Liver (tissue), 9 donors: ENCODE results near the gene GATA5. TPM values are rescaled to one million over a fixed set of nuclear protein-coding genes. Genes with fewer than 3 reads are reported as not detected.

ENCODE experiments used
- DNase-seq: peaks from one replicate; pipeline ENCODE4 v3.0.0-alpha.2; 2017; ENCODE audit warnings: low spot score
- H3K27ac ChIP-seq, 2 donors: one replicate each; pipeline ENCODE4 v1.7.0; 2013; ENCODE audit warnings: inconsistent platforms in 2 of 2, low read length in 2 of 2, control low read depth in 1 of 2, low read depth in 1 of 2, mild to moderate bottlenecking in 1 of 2
- H3K27me3 ChIP-seq, 4 donors: one replicate each; pipeline versions ENCODE4 v1.6.1 to v1.7.0; 2013; ENCODE audit warnings: low read length in 3 of 4, inconsistent platforms in 1 of 4, mild to moderate bottlenecking in 1 of 4, moderate library complexity in 1 of 4; ENCODE audit not compliant: control insufficient read depth in 4 of 4, insufficient read depth in 4 of 4
- H3K36me3 ChIP-seq, 4 donors: one replicate each; pipeline versions ENCODE4 v1.6.1 to v1.7.0; 2013; ENCODE audit warnings: low read length in 3 of 4, mild to moderate bottlenecking in 3 of 4, low read depth in 1 of 4, moderate library complexity in 1 of 4; ENCODE audit not compliant: control insufficient read depth in 4 of 4, insufficient read depth in 3 of 4
- H3K4me1 ChIP-seq, 4 donors: one replicate each; pipeline versions ENCODE4 v1.6.1 to v1.7.0; 2013; ENCODE audit warnings: low read length in 3 of 4, mild to moderate bottlenecking in 3 of 4, moderate library complexity in 1 of 4; ENCODE audit not compliant: control insufficient read depth in 4 of 4, insufficient read depth in 4 of 4
- H3K4me3 ChIP-seq, 3 donors: one replicate each; pipeline versions ENCODE4 v1.6.1 to v1.7.0; 2013; ENCODE audit warnings: low read length in 3 of 3, control low read depth in 1 of 3, low read depth in 1 of 3, mild to moderate bottlenecking in 1 of 3
- H3K9ac ChIP-seq, 2 donors: one replicate each; pipeline ENCODE4 v1.7.0; 2013; ENCODE audit warnings: low read length in 2 of 2, mild to moderate bottlenecking in 2 of 2, moderate library complexity in 2 of 2, control low read depth in 1 of 2, low read depth in 1 of 2
- H3K9me3 ChIP-seq, 4 donors: one replicate each; pipeline versions ENCODE4 v1.6.1 to v1.7.0; 2013; ENCODE audit warnings: low read length in 3 of 4; ENCODE audit not compliant: control insufficient read depth in 4 of 4
- EGR1 ChIP-seq, 2 donors: IDR thresholded peaks; 2 replicates each; pipeline ENCODE4 v1.6.1; 2016 to 2018; ENCODE audit warnings: antibody characterized with exemption in 2 of 2, low read depth in 2 of 2
- FOXA2 ChIP-seq: IDR thresholded peaks from 2 replicates; pipeline ENCODE4 v1.6.1; 2016; ENCODE audit warnings: antibody characterized with exemption
- GABPA ChIP-seq, 2 donors: IDR thresholded peaks in 1 of 2; conservative IDR thresholded peaks in 1 of 2; 2 replicates each; pipeline ENCODE4 v1.6.1; 2016; ENCODE audit warnings: antibody characterized with exemption in 2 of 2, mild to moderate bottlenecking in 1 of 2, moderate library complexity in 1 of 2
- HNF4G ChIP-seq: IDR thresholded peaks from 2 replicates; pipeline ENCODE4 v1.6.1; 2016; ENCODE audit warnings: antibody characterized with exemption
- JUND ChIP-seq, 2 donors: IDR thresholded peaks; 2 replicates each; pipeline ENCODE4 v1.6.1; 2016; ENCODE audit warnings: antibody characterized with exemption in 2 of 2
- NR2F2 ChIP-seq: IDR thresholded peaks from 2 replicates; pipeline ENCODE4 v1.6.1; 2016; ENCODE audit warnings: antibody characterized with exemption
- RAD21 ChIP-seq, 2 donors: IDR thresholded peaks; 2 replicates each; pipeline ENCODE4 v1.6.1; 2016; ENCODE audit warnings: antibody characterized with exemption in 2 of 2, mild to moderate bottlenecking in 2 of 2
- RXRA ChIP-seq, 2 donors: IDR thresholded peaks; 2 replicates each; pipeline ENCODE4 v1.6.1; 2017 to 2018; ENCODE audit warnings: antibody characterized with exemption in 2 of 2, mild to moderate bottlenecking in 1 of 2
- SP1 ChIP-seq: IDR thresholded peaks from 2 replicates; pipeline ENCODE4 v1.6.1; 2018; ENCODE audit warnings: antibody characterized with exemption, mild to moderate bottlenecking
- TAF1 ChIP-seq: conservative IDR thresholded peaks from 2 replicates; pipeline ENCODE4 v1.6.1; 2016; ENCODE audit warnings: antibody characterized with exemption, mild to moderate bottlenecking
- YY1 ChIP-seq: IDR thresholded peaks from 2 replicates; pipeline ENCODE4 v1.6.1; 2016; ENCODE audit warnings: antibody characterized with exemption, mild to moderate bottlenecking
- WGBS: extraction: QIAGEN DNeasy Blood & Tissue Kit; methylation state at CpG from one replicate; pipeline ENCODE4 v1.1.7; 2013; 5-methylcytosine and 5-hydroxymethylcytosine counted together
- polyA plus RNA-seq, 2 donors: library from polyadenylated mRNA; stranded (reverse) in 1 of 2; unstranded in 1 of 2; fragments of 200-250 nt in 1 of 2; fragments of >200 nt in 1 of 2; fragmentation: Nextera tagmentation in 1 of 2; extraction: Ambion mirVana in 1 of 2; gene quantifications; one replicate each; pipeline versions ENCODE4 v1.2.1 to v1.2.3, GENCODE V29; 2013 to 2015
- total RNA-seq, 2 donors: library from RNA; depleted of rRNA; stranded (reverse); fragments of >200 nt; gene quantifications; one replicate each; pipeline ENCODE4 v1.2.3, GENCODE V29; 2014
- TF ChIP-seq, protein P1 (sequence below): IDR thresholded peaks from 2 replicates; pipeline ENCODE4 v1.6.1; 2016; ENCODE audit warnings: antibody characterized with exemption
- TF ChIP-seq, protein P2 (sequence below): IDR thresholded peaks from 2 replicates; pipeline ENCODE4 v1.6.1; 2016; ENCODE audit warnings: antibody characterized with exemption, mild to moderate bottlenecking
- TF ChIP-seq, protein P3 (sequence below): IDR thresholded peaks from 2 replicates; pipeline ENCODE4 v1.6.1; 2016; ENCODE audit warnings: antibody characterized with exemption
- TF ChIP-seq, protein P4 (sequence below): fragments of 150-350 bp; IDR thresholded peaks from 2 replicates; pipeline ENCODE4 v1.5.1; 2017; ENCODE audit warnings: improper control_type of control experiment, low read depth, low read length; ENCODE audit not compliant: missing input control
- donor health status: healthy.
- donor health status: healthy.
- donor health status: healthy.
- donor health status: healthy.
- donor health status: healthy.

Gene GATA5
- total and polyA plus RNA-seq, 4 donors = 0.25 to 6.1 (median 0.34) TPM

DNA sequence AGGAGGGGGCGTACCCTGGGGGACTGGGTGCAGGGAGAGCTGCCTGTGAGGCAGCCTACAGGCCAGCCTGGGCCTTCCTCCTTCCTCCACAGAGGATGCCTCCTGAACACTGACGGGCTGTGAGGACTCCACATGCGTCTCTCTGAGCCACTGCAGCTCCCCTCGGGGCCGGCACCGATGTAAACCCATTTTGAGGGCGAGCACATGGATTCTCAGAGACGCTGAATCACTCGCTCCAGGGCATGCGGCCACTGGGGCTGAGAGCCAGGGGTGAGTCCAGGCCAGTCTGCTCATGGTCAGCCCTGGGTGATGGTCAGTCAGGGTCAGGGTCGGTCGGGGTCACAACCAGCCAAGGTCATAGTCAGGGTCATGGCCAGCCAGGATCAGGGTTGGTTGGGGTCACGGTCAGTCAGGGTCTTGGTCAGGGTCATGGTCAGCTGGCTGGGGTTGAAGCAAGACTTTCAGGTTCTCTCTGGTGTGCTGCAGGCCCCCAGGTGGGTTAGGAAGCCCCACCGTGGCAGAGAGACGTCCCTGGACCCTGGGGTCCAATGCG, 33.7 kb downstream of the GATA5 start:
- Histone ChIP-seq H3K4me3 (no peak overlapping the region), H3K36me3 (no peaks in the 10 kb centered on the region), H3K27me3 (peaks cover 0 to 3% (median 0%) of the 10 kb centered on the region in 4 donors), H3K9me3 (no peaks in the 10 kb centered on the region), H3K27ac (no peak overlapping the region), H3K4me1 (no peaks in the 10 kb centered on the region), H3K9ac (no peak overlapping the region)
- 82% methylated on average over 16 of the region's 16 CpGs for WGBS
- no peak for TF ChIP-seq RAD21 (IDR thresholded peaks at IDR 0.05)
- no peak for TF ChIP-seq NR2F2
- TF ChIP-seq HNF4G = no peak
- TF ChIP-seq RXRA (IDR thresholded peaks at IDR 0.05) = no peak
- TF ChIP-seq GABPA (IDR thresholded peaks at IDR 0.05 in 1 of 2, conservative IDR thresholded peaks at IDR 0.05 in 1 of 2) = no peak
- TF ChIP-seq, protein P1, sequence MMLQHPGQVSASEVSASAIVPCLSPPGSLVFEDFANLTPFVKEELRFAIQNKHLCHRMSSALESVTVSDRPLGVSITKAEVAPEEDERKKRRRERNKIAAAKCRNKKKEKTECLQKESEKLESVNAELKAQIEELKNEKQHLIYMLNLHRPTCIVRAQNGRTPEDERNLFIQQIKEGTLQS = no peak
- TF ChIP-seq YY1 = no peak
- no peak for TF ChIP-seq TAF1
- TF ChIP-seq, protein P2, sequence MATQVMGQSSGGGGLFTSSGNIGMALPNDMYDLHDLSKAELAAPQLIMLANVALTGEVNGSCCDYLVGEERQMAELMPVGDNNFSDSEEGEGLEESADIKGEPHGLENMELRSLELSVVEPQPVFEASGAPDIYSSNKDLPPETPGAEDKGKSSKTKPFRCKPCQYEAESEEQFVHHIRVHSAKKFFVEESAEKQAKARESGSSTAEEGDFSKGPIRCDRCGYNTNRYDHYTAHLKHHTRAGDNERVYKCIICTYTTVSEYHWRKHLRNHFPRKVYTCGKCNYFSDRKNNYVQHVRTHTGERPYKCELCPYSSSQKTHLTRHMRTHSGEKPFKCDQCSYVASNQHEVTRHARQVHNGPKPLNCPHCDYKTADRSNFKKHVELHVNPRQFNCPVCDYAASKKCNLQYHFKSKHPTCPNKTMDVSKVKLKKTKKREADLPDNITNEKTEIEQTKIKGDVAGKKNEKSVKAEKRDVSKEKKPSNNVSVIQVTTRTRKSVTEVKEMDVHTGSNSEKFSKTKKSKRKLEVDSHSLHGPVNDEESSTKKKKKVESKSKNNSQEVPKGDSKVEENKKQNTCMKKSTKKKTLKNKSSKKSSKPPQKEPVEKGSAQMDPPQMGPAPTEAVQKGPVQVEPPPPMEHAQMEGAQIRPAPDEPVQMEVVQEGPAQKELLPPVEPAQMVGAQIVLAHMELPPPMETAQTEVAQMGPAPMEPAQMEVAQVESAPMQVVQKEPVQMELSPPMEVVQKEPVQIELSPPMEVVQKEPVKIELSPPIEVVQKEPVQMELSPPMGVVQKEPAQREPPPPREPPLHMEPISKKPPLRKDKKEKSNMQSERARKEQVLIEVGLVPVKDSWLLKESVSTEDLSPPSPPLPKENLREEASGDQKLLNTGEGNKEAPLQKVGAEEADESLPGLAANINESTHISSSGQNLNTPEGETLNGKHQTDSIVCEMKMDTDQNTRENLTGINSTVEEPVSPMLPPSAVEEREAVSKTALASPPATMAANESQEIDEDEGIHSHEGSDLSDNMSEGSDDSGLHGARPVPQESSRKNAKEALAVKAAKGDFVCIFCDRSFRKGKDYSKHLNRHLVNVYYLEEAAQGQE = no peak
- TF ChIP-seq EGR1 (IDR thresholded peaks at IDR 0.05; ENCODE audit: low read depth in 2 of 2) = no peak
- no peak for TF ChIP-seq JUND (IDR thresholded peaks at IDR 0.05)
- TF ChIP-seq, protein P3, sequence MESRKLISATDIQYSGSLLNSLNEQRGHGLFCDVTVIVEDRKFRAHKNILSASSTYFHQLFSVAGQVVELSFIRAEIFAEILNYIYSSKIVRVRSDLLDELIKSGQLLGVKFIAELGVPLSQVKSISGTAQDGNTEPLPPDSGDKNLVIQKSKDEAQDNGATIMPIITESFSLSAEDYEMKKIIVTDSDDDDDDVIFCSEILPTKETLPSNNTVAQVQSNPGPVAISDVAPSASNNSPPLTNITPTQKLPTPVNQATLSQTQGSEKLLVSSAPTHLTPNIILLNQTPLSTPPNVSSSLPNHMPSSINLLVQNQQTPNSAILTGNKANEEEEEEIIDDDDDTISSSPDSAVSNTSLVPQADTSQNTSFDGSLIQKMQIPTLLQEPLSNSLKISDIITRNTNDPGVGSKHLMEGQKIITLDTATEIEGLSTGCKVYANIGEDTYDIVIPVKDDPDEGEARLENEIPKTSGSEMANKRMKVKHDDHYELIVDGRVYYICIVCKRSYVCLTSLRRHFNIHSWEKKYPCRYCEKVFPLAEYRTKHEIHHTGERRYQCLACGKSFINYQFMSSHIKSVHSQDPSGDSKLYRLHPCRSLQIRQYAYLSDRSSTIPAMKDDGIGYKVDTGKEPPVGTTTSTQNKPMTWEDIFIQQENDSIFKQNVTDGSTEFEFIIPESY = no peak
- TF ChIP-seq, protein P4, sequence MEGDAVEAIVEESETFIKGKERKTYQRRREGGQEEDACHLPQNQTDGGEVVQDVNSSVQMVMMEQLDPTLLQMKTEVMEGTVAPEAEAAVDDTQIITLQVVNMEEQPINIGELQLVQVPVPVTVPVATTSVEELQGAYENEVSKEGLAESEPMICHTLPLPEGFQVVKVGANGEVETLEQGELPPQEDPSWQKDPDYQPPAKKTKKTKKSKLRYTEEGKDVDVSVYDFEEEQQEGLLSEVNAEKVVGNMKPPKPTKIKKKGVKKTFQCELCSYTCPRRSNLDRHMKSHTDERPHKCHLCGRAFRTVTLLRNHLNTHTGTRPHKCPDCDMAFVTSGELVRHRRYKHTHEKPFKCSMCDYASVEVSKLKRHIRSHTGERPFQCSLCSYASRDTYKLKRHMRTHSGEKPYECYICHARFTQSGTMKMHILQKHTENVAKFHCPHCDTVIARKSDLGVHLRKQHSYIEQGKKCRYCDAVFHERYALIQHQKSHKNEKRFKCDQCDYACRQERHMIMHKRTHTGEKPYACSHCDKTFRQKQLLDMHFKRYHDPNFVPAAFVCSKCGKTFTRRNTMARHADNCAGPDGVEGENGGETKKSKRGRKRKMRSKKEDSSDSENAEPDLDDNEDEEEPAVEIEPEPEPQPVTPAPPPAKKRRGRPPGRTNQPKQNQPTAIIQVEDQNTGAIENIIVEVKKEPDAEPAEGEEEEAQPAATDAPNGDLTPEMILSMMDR = no peak
- no peak for DNase-seq

DNA sequence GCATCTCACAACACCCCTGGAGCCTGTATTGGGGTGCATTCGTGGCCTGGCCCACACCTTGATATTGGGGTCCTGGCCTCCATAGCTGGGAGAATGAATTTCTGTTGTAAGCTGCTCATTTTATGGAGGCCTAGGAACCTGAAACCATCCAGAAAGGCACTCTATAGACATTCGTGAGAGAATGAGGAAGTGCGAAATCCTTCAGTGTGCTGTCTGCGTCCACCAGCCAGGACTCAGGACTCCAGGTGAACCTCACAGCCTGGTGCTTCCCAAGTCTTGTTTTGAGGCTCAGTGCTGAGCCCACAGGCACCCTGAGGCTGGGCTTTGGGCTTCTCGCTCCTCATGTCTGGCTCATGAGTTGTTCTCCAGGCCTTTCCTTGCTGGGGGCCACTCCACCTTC, 36.6 kb downstream of the GATA5 start:
- H3K4me1 ChIP-seq = no peaks in the 10 kb centered on the region

More for the DNA sequence above, 36.6 kb downstream of the GATA5 start:
- Histone ChIP-seq H3K9ac (no peak overlapping the region), H3K27me3 (peaks cover 0 to 3% (median 1%) of the 10 kb centered on the region in 4 donors), H3K36me3 (no peaks in the 10 kb centered on the region), H3K27ac (no peak overlapping the region), H3K4me3 (no peak overlapping the region), H3K9me3 (no peaks in the 10 kb centered on the region)
- WGBS = 74% methylated on average over 5 of the region's 5 CpGs
- TF ChIP-seq JUND (IDR thresholded peaks at IDR 0.05) (no peak), FOXA2 (no peak), SP1 (no peak), GABPA (IDR thresholded peaks at IDR 0.05 in 1 of 2, conservative IDR thresholded peaks at IDR 0.05 in 1 of 2) (no peak), RAD21 (IDR thresholded peaks at IDR 0.05) (no peak)
- no peak for DNase-seq
